PC-3 (cell line): Measurements from ENCODE around the gene ETV6.

Source experiments
- EZH2 ChIP-seq: fragments of 300-600 bp; sonication (generic); IDR thresholded peaks from one replicate; pipeline ENCODE4 v1.6.1; 2017; ENCODE audit warnings: antibody characterized with exemption, mild to moderate bottlenecking, low read length; ENCODE audit not compliant: unreplicated experiment
- EZH2phosphoT487 ChIP-seq: fragments of 300-600 bp; sonication (generic); IDR thresholded peaks from 2 replicates; pipeline ENCODE4 v1.6.1; 2018; ENCODE audit warnings: mild to moderate bottlenecking, antibody characterized with exemption, low read length, borderline replicate concordance
- TF ChIP-seq, protein P1 (sequence below): fragments of 300-600 bp; sonication (generic); conservative IDR thresholded peaks from 2 replicates; pipeline ENCODE4 v1.5.1; 2017; ENCODE audit warnings: antibody characterized with exemption, low read depth, mild to moderate bottlenecking, low read length

DNA sequence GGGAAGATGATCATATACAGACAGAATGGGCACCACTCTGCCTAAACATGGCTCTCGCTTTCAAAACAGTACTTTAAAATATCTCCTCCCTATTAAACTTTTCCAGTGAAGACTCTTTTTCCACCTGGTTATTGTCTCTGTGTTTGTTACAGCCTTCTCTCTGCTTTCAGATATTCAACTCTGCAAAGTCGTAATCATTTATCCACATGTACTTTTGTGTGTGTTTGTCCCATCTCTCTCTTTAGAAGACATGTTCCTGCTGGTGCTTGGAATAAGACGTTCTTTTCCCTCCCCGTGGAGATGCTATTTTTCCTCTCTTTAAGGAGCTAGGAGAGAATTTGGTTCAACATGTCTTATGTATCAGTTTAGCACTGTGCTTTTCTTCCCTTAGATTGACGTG, 45.1 kb downstream of the ETV6 start:
- TF ChIP-seq, protein P1, sequence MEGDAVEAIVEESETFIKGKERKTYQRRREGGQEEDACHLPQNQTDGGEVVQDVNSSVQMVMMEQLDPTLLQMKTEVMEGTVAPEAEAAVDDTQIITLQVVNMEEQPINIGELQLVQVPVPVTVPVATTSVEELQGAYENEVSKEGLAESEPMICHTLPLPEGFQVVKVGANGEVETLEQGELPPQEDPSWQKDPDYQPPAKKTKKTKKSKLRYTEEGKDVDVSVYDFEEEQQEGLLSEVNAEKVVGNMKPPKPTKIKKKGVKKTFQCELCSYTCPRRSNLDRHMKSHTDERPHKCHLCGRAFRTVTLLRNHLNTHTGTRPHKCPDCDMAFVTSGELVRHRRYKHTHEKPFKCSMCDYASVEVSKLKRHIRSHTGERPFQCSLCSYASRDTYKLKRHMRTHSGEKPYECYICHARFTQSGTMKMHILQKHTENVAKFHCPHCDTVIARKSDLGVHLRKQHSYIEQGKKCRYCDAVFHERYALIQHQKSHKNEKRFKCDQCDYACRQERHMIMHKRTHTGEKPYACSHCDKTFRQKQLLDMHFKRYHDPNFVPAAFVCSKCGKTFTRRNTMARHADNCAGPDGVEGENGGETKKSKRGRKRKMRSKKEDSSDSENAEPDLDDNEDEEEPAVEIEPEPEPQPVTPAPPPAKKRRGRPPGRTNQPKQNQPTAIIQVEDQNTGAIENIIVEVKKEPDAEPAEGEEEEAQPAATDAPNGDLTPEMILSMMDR: no peak
- TF ChIP-seq EZH2: no peak
- no peak for TF ChIP-seq EZH2phosphoT487
